ENCODE results near the gene NPL. TPM values are rescaled to one million over a fixed set of nuclear protein-coding genes. Genes with fewer than 3 reads are reported as not detected.

Gene NPL
- total RNA-seq, 1 donor from 2014 or later = 4.3 TPM

DNA sequence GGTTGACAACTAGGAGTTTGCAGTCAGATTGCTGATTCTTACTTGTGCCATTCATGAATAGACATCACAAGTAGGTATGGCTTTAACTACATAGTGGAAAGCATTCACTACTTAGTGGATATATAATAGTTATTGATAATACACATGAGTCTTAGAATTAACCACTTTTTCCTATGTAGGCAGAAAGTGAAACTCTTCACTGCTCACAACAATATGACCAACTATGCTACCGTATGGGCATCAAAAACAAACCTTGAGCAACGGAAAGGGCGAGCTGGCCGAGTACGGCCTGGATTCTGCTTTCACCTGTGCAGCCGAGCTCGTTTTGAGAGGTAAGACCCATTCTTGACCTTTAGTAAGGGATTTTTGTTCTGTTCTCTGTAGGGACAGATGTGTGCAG is 88.3 kb downstream of the NPL start:
- H3K27ac Mint-ChIP-seq (ENCODE audit: unreplicated experiment) = no peak overlapping the region
- peaks cover 72% of the 10 kb centered on the region for H3K36me3 Mint-ChIP-seq (ENCODE audit: low read depth)
- TF ChIP-seq, protein P1, sequence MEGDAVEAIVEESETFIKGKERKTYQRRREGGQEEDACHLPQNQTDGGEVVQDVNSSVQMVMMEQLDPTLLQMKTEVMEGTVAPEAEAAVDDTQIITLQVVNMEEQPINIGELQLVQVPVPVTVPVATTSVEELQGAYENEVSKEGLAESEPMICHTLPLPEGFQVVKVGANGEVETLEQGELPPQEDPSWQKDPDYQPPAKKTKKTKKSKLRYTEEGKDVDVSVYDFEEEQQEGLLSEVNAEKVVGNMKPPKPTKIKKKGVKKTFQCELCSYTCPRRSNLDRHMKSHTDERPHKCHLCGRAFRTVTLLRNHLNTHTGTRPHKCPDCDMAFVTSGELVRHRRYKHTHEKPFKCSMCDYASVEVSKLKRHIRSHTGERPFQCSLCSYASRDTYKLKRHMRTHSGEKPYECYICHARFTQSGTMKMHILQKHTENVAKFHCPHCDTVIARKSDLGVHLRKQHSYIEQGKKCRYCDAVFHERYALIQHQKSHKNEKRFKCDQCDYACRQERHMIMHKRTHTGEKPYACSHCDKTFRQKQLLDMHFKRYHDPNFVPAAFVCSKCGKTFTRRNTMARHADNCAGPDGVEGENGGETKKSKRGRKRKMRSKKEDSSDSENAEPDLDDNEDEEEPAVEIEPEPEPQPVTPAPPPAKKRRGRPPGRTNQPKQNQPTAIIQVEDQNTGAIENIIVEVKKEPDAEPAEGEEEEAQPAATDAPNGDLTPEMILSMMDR (IDR thresholded peaks at IDR 0.05) = no peak
- no peak for DNase-seq (ENCODE audit: low spot score)
- no peaks in the 10 kb centered on the region for H3K27me3 Mint-ChIP-seq (ENCODE audit: low read depth)
- H3K9me3 Mint-ChIP-seq (ENCODE audit: low read depth) = no peaks in the 10 kb centered on the region
- H3K4me3 Mint-ChIP-seq (ENCODE audit: unreplicated experiment) = no peak overlapping the region
- peaks cover 6% of the 10 kb centered on the region for H3K4me1 Mint-ChIP-seq (ENCODE audit: low read depth)

Other genes with a start within 250 kb of the NPL start
- 3.5 to 5.2 TPM (median 4.0 TPM) in 3 replicates for gene RNASEL, start 200.5 kb upstream of the NPL start, total RNA-seq
- 0.56 to 7.7 TPM (median 7.0 TPM) in 3 replicates for gene RGS16, start 185.4 kb upstream of the NPL start, total RNA-seq
- gene RGS8, start 105.2 kb upstream of the NPL start, total RNA-seq = 0.17 TPM in 1 of 3 replicates, not detected in the others
- gene DHX9, start 49.6 kb downstream of the NPL start, total RNA-seq = 116 to 167 TPM (median 117 TPM) in 3 replicates
- gene SHCBP1L, start 163.4 kb downstream of the NPL start, total RNA-seq = not detected in 3 replicates
- 307 to 453 TPM (median 449 TPM) in 3 replicates for gene LAMC1, start 233.6 kb downstream of the NPL start, total RNA-seq